Fibroblast of mammary gland (primary cell): ENCODE measurements around the gene DPH2.

ENCODE experiments used
- DNase-seq: peaks from one replicate; pipeline ENCODE4 v3.0.0-alpha.2; 2010; ENCODE audit warnings: low read depth
- H3K4me3 ChIP-seq: 2 replicates; pipeline ENCODE4 v1.5.1; 2011; ENCODE audit warnings: low read depth, mild to moderate bottlenecking, low read length, moderate library complexity; ENCODE audit not compliant: control insufficient read depth
- CTCF ChIP-seq: conservative IDR thresholded peaks from 2 replicates; pipeline ENCODE4 v1.5.1; 2011; ENCODE audit warnings: low read depth, low read length, inconsistent platforms; ENCODE audit not compliant: control insufficient read depth, insufficient read depth

DPH2 gene

GRCh38 chr1:43969746-43970466, at the start of gene DPH2:
TSS of gene DPH2 (plus strand) at chr1:43970010. CDS start at chr1:43970176, 166 bp downstream.
- TF ChIP-seq CTCF, result no peak
- DNase-seq, result peak; percentile 96
- peak within 1 kb of the TSS; percentile 93 for H3K4me3 ChIP-seq

GRCh38 chr1:43921022-43921421, 48.8 kb upstream of the DPH2 start:
- no peak overlapping the region for H3K4me3 ChIP-seq
- DNase-seq, result no peak
- TF ChIP-seq CTCF, result no peak

GRCh38 chr1:43924516-43924915, 45.3 kb upstream of the DPH2 start:
- DNase-seq, result peak; percentile 34
- TF ChIP-seq CTCF, result no peak
- no peak overlapping the region for H3K4me3 ChIP-seq

GRCh38 chr1:43925846-43926245, 44.0 kb upstream of the DPH2 start:
- no peak for DNase-seq

GRCh38 chr1:43930168-43930948, 39.5 kb upstream of the DPH2 start:
- DNase-seq, result no peak
- peak; percentile 27 for TF ChIP-seq CTCF
- H3K4me3 ChIP-seq, result no peak overlapping the region

More at GRCh38 chr1:43925846-43926245, 44.0 kb upstream of the DPH2 start:
- TF ChIP-seq CTCF, result no peak
- H3K4me3 ChIP-seq, result no peak overlapping the region

GRCh38 chr1:43930949-43931275, 38.9 kb upstream of the DPH2 start:
- TF ChIP-seq CTCF, result no peak
- no peak overlapping the region for H3K4me3 ChIP-seq
- no peak for DNase-seq
